ENCODE measurements around the gene RHBDF2.

The RHBDF2 gene

DNA sequence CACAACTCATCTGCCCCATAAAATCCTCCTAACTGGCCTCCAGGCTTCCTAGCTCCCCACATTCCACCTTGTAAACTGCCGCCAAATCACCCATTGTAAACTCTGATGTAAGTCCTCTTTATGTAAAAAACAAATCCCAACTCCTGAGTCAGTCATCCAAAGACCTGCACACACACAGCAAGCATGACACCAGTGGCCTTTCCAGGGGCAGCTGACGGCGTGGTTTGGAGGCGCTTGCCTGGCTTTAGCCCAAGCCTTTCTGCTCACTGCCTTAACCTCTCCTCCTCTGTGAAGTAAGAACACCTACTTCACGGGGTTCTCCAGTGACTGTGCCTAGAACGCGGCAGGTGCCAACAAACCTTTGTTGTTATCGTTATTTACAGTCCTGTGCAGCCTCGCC, 62.3 kb downstream of the RHBDF2 start:
- no peak for DNase-seq (ENCODE audit: low spot score)

DNA sequence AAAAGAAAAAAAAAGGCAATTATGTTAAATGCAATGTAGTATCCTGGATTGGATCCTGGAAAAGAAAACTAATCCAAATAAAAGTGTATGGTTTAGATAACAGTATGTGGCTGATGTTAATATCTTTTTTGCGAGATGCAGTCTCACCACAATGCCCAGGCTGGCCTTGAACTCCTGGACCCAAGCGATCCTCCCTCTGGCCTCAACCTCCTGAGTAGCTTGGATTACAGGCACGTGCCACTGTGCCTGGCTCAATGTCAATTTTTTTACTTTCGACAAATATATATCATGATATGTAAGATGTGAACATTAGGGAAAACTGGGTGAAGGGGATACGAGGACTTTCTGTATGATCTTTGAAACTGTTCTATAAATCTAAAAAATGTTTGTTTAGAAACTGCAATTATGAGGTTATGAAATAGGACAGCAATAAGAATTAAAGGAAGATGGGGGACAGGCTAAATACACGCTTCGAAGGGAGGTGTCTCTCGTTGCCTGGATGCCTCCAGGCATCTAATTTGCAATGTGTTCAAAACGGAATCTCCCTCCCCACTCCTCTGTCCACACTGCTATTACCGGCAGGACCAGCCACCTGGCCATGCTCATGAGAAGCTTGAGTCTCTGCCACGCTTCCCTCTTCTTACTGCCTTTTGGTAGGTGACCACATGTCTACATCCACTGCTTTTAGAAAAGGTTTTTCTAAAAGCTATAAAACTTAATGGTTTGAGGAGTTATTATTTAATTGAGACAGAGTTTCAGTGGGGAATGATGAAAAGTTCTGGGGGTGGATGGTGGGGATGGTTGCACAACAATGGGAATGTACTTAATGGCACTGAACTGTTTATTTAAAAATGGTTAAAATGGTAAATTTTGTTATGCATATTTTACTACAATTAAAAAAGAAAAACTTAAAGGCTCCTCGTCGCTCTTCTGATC, 63.5 kb downstream of the RHBDF2 start:
- no peak for DNase-seq (ENCODE audit: low spot score)

DNA sequence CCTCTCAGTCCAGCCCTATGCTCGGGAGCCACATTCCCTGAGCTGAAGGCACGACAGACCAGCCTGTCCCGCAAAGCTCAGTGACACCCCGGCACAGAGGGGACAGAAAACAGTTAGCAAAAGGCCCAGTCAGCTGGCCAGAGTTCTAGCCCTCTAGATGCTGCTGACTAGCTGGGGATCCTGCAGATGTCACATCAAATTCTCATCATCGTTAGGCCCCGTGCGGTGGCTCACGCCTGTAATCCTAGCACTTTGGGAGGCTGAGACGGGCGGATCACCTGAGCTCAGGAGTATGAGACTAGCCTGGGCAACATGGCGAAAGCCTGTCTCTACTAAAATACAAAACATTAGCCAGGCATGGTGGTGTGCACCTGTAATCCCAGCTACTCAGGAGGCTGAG, 65.5 kb downstream of the RHBDF2 start:
- no peak for DNase-seq (ENCODE audit: low spot score)

DNA sequence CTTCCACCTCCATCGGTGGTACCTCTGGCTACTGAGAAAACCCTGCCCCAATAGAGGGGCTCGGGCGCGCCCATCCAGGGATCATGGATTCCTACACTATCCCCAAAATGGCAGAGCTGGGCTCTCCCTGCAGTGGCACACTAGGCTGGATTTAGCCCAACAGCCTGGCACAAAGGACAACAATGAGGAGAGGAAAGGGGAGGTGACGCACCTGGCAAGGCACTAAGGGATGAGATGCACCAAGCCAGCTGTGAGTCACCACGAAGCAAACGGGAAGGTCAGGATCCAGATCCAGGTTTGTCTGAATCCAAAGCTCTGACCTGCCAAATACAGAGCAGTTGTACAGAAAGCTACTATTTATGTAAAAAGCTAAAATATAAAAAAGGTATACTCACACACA, 66.4 kb downstream of the RHBDF2 start:
- no peak for DNase-seq (ENCODE audit: low spot score)

DNA sequence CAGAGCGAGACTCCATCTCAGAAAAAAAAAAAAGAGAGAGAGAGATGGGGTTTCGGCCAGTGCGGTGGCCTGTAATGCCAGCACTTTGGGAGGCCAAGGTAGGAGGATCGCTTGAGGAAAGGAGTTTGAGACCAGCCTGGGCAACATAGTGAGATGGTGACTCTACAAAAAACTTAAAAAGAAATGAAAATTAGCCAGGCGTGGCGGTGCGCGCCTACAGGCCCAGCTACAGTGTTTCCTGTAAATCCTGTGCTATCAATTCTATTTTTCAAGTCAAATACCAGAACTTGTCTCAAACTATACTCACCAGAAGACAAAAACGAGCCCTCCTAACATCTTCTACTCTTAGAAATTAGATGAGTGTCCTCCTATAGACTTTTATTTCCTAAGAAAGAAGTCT, 67.5 kb downstream of the RHBDF2 start:
- DNase-seq (ENCODE audit: low spot score), result no peak

DNA sequence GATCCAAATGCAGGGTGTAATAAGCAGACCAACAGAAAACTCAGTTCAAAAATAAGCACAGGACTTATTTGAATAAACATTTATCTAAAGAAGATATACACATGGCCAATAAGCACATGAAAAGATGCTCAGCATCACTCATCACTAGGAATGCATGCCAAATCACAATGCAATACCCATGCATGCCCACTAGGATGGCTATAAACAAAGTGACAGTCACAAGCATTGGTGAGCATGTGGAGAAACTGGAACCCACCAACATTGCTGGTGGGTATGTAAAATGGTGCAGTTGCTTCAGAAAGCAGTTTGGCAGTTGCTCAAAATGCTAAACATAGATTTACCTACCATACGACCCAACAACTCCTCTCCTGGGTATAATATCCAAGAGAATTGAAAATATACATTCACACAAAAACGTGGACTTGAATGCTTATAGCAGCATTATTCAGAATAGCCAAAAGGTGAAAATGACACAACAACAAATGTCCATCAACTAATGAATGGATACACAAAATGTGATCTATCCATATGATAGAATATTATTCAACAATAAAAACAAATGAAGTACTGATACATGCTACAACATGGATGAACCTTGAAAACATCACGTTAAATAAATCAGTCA, 68.4 kb downstream of the RHBDF2 start:
- no peak for DNase-seq (ENCODE audit: low spot score)

DNA sequence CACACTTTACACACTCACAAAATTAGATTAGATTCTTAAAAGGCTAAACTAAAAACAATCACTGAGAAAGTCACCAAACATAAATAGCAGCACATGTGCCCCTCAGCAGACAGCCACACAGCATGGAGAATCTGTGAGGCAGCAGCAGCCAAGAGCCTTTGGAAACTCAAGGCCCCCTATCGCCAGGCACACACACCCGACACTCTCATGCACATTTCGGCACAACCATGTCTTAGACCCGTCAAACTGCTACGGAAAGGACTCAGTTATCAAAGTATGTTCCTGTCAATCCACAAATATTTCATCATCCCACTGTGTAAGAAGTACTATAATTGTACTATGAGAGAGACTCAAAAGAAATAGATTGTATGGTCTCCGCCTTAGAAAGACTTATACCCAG, 69.2 kb downstream of the RHBDF2 start:
- no peak for DNase-seq (ENCODE audit: low spot score)

DNA sequence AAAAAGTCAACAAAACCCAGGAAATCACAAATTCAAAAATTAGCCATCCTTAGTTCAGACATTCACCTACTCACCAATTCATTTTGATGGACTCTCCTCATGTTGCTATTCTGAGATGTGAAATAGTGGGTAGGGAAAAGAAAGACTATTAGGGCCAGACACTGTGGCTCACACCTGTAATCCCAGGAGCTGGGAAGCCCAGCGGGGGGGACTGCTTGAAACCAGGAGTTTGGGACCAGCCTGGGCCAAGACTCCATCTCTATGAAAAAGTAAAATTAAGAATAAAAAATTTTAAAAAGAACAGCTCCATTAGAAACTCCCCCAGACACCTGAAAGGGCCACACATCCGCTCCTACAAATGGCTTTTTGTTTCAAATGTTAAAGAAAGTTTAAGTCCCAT, 69.7 kb downstream of the RHBDF2 start:
- DNase-seq (ENCODE audit: low spot score), result no peak

DNA sequence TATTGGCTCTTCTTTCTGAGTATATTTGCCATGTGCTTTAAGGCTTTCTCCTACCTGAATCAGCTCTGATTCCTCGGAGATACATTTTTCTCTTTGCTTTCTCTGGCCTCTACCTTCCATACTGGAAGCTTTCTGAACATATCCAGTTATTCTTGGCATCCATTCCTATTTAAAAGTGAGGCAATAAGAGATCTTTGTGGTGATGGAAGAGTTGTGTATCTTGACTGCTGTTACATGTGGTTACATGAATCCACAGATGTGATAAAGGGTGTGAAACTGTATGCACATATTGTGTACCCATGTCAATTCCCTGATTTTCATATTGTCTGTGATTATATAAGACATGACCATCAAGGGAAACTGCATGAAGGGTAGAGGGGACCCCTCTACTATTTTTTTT, 72.7 kb downstream of the RHBDF2 start:
- no peak for DNase-seq (ENCODE audit: low spot score)

DNA sequence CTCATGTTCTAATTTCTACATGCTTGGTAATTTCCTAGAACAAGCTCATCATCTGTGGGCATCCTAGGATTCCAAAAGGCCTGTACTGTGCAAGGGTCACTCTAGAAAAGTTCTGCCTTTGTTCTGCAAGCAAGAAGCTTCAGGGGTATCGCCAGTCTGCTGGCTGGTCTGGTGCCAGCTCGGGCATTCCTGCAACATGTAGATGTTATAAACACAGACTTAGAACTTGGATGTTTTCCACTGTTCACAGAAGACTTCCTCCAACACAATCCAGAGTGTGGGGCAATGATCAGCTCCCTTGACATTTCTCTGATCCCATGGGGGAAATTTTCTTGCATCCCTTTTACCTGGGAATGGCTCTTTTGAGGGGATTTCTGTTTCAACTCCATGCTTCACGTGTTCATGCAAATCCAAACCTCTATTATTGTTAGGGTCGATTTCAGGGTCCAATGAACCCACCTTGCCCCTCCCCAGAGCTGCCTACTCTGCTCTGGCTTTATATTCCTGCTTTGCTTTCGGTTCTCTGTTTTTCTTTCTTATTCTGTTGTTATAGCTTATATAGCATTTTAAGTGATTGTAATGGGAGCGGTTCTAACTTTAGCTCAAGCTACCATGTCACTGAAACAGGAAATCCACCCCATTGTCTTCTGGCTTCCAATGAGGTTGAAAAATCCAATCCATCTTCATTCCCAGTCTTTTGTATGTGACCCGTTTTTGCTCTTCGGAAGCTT, 73.6 kb downstream of the RHBDF2 start:
- no peak for DNase-seq (ENCODE audit: low spot score)

DNA sequence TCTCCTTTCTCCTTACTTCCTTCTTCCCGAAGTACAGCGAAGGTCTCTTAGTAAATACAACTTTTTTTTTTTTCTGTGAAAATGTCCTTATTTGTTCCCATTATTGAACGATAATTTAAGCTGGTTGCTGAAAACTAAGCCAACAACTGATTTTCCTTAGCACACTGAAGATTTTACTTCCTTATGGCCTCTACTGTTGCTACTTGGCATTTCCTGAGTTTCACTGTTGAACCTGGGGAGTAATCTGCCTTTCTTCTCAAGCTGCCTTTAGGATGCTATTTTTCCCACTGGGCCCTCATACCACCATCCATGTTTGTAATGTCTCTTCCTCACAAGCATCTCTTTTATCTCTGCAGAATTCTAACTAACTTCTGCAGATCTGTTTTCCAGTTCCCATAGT, 74.4 kb downstream of the RHBDF2 start:
- DNase-seq (ENCODE audit: low spot score), result no peak

DNA sequence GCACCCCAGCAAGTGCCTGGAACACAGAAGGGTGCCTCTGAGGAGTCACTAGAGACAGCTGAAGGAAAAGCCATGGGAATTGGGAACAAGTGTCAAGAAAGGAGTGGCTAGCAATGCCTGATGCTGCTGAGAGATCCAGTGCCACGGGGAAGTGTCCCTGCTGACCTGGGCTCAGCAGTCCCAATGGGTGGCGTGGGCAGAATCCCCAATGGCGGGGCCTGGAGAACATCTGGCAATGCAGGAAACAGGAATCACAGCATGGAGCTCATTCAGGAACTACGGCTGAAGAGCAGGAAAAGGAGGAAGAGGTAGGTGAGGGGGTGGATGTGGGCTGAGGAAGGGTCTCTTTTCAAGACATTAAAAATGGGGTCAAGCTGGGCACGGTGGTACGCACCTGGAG, 78.4 kb downstream of the RHBDF2 start:
- no peak for DNase-seq (ENCODE audit: low spot score)

DNA sequence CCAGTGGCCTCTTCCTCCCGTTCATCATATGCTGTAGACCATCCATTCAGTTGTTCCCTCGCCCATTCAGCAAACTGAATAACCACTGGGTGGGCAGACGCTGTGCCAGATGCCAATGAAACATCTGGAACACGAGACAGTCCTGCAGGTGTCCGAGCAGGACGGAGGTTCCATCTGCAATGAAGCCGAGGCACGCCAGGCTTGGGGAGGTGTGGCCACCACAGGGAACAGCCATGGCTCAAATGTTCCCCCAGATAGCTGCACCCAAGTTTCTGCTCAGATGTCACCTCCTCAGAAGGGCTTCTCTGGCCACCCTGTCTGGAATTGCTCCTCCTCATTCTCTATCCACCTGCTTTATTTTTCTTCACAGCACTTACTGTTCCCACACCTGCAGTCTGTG, 78.8 kb downstream of the RHBDF2 start:
- no peak for DNase-seq (ENCODE audit: low spot score)

DNA sequence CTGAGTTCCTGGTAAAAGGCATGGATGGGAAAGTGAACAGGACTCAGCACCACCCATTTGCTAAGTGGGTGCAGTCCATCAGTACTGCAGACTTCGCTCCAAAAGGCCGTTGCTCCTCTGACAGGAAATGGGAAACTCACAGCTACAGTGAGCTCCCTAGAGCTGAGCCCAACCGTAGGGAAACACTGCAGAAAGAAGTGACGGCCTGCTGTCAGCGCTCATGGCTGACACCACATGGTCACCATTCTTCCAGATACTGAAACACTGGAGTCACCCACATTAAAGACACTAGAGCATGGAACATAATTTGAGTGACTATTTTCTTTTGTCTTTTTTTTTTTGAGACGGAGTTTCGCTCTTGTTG, 80.2 kb downstream of the RHBDF2 start:
- DNase-seq (ENCODE audit: low spot score), result no peak

All from LoVo (cell line).